ENCODE measurements around the gene USP22. TPM values are rescaled to one million over a fixed set of nuclear protein-coding genes. Genes with fewer than 3 reads are reported as not detected.

USP22 gene
- total RNA-seq, 1 experiment from 2014 or later, result 210 TPM

GRCh38 chr17:21017256-21017655 lies 25.6 kb downstream of the USP22 start:
- ChIA-PET RAD21 (ENCODE audit: low non-redundant PET in 1 of 2, low total read pairs in 2 of 2, uncharacterized antibody in 2 of 2, unreplicated experiment in 2 of 2) (no interaction called here), CTCF (no interaction called here), POLR2A (no interaction called here)
- DNase-seq (ENCODE audit: low read depth, low spot score) (no peak), ATAC-seq (no peak)
- Histone ChIP-seq H3K27ac (ENCODE audit: low read depth, low read length) (no peak overlapping the region), H3K36me3 (ENCODE audit: control insufficient read depth in 1 of 2, insufficient read depth in 2 of 2, low read length in 2 of 2) (peaks cover 86 to 88% of the 10 kb centered on the region in 2 experiments), H3K9me2 (ENCODE audit: insufficient read depth) (no peaks in the 10 kb centered on the region), H3K79me2 (ENCODE audit: insufficient read depth, low read length) (peaks cover 99% of the 10 kb centered on the region), H3K4me1 (ENCODE audit: control insufficient read depth in 1 of 2, insufficient read depth in 2 of 2, low read length in 2 of 2) (no peaks in the 10 kb centered on the region), H4K20me1 (ENCODE audit: insufficient read depth) (peaks cover 38% of the 10 kb centered on the region), H3K4me3 (replicated peaks in 1 of 2; ENCODE audit: low read depth in 1 of 2, low read length in 2 of 2) (no peak overlapping the region), H2AFZ (ENCODE audit: low read depth, low read length, poor library complexity, severe bottlenecking) (no peak overlapping the region), H3K27me3 (ENCODE audit: insufficient read depth, low read length) (no peaks in the 10 kb centered on the region), H3K4me2 (ENCODE audit: low read length) (no peak overlapping the region), H3K9me3 (ENCODE audit: control insufficient read depth in 1 of 2, insufficient read depth in 1 of 2, low read depth in 1 of 2, low read length in 2 of 2) (no peaks in the 10 kb centered on the region), H3K9ac (ENCODE audit: low read length) (no peak overlapping the region)
- intact Hi-C loops (cut with micrococcal nuclease), result no loop called here
- no TSS peak for BruUV-seq (replicated peaks)
- TF ChIP-seq ATF3 (IDR thresholded peaks at IDR 0.05) (no peak), EGR1 (IDR thresholded peaks at IDR 0.05; ENCODE audit: low read depth) (no peak), CTCF (IDR thresholded peaks at IDR 0.05 in 2 of 3, conservative IDR thresholded peaks at IDR 0.05 in 1 of 3; ENCODE audit: borderline replicate concordance in 1 of 3, insufficient read depth in 1 of 3, low read depth in 2 of 3, low read length in 2 of 3) (no peak), POLR2A (IDR thresholded peaks at IDR 0.05; ENCODE audit: borderline replicate concordance, extremely low read depth, insufficient read depth, insufficient read length) (no peak), SP1 (IDR thresholded peaks at IDR 0.05; ENCODE audit: low read depth) (no peak), JUND (IDR thresholded peaks at IDR 0.05) (no peak), POLR2AphosphoS5 (IDR thresholded peaks at IDR 0.05; ENCODE audit: low read depth, low read length) (no peak), CEBPB (IDR thresholded peaks at IDR 0.05; ENCODE audit: low read depth) (no peak), ELF1 (IDR thresholded peaks at IDR 0.05; ENCODE audit: borderline replicate concordance, low read depth) (no peak), ZBTB33 (IDR thresholded peaks at IDR 0.05; ENCODE audit: extremely low read depth, insufficient replicate concordance, low read length) (no peak), RAD21 (IDR thresholded peaks at IDR 0.05; ENCODE audit: low read depth) (no peak), YY1 (IDR thresholded peaks at IDR 0.05; ENCODE audit: extremely low read depth, insufficient replicate concordance, low read depth, low read length) (no peak), EZH2 (IDR thresholded peaks at IDR 0.05) (no peak), CBX3 (IDR thresholded peaks at IDR 0.05; ENCODE audit: low read depth) (no peak), ZNF274 (IDR thresholded peaks at IDR 0.05; ENCODE audit: low read depth, low read length) (no peak), MAX (IDR thresholded peaks at IDR 0.05) (no peak), EZH2phosphoT487 (IDR thresholded peaks at IDR 0.05; ENCODE audit: borderline replicate concordance) (no peak), TCF7L2 (IDR thresholded peaks at IDR 0.05; ENCODE audit: borderline replicate concordance, extremely low read depth, insufficient read depth, insufficient read length) (no peak), ZFX (IDR thresholded peaks at IDR 0.05) (no peak), SIN3A (IDR thresholded peaks at IDR 0.05; ENCODE audit: low read depth) (no peak)
